HL-60 (cell line): Measurements from ENCODE around the gene CTBP2.

Experiments used
- DNase-seq, 2 experiments: peaks; one replicate each; pipeline ENCODE4 v3.0.0-alpha.2; 2010 to 2020; ENCODE audit warnings: low read depth in 1 of 2, low spot score in 1 of 2
- H3K27ac ChIP-seq: fragments of 250-450 bp; sonication (Bioruptor Pico); replicated peaks from 2 replicates; pipeline ENCODE4 v1.5.1; 2020; ENCODE audit warnings: mild to moderate bottlenecking, moderate library complexity
- H3K27me3 ChIP-seq: fragments of 250-450 bp; sonication (Bioruptor Pico); 2 replicates; pipeline ENCODE4 v1.5.1; 2021; ENCODE audit warnings: mild to moderate bottlenecking, moderate library complexity; ENCODE audit not compliant: insufficient read depth, poor library complexity, severe bottlenecking
- H3K4me3 ChIP-seq: replicated peaks from 2 replicates; pipeline ENCODE4 v1.5.1; 2011; ENCODE audit warnings: mild to moderate bottlenecking, control low read depth, low read length; ENCODE audit not compliant: insufficient read depth
- CTCF ChIP-seq: IDR thresholded peaks from one replicate; pipeline ENCODE4 v1.5.1; 2011; ENCODE audit warnings: low read length, control low read depth, inconsistent platforms; ENCODE audit not compliant: insufficient read depth
- GABPA ChIP-seq: IDR thresholded peaks from 2 replicates; pipeline ENCODE4 v1.6.1; 2012; ENCODE audit warnings: low read depth
- POLR2AphosphoS5 ChIP-seq: IDR thresholded peaks from 2 replicates; pipeline ENCODE4 v1.6.1; 2012; ENCODE audit warnings: low read depth
- REST ChIP-seq: IDR thresholded peaks from 2 replicates; pipeline ENCODE4 v1.6.1; 2012; ENCODE audit warnings: low read depth; ENCODE audit not compliant: insufficient replicate concordance
- SPI1 ChIP-seq: IDR thresholded peaks from 2 replicates; pipeline ENCODE4 v1.6.1; 2012; ENCODE audit warnings: low read depth, mild to moderate bottlenecking, borderline replicate concordance

Gene CTBP2

GRCh38 chr10:125032474-125033020 lies 127.8 kb downstream of the CTBP2 start:
- no peak for DNase-seq
- H3K27me3 ChIP-seq: no peaks in the 10 kb centered on the region
- TF ChIP-seq REST (no peak), POLR2AphosphoS5 (no peak), SPI1 (no peak), GABPA (no peak), CTCF (no peak)
- H3K4me3 ChIP-seq: no peak overlapping the region
- no peak overlapping the region for H3K27ac ChIP-seq

GRCh38 chr10:125030567-125031197 lies 129.7 kb downstream of the CTBP2 start:
- Histone ChIP-seq H3K27ac (no peak overlapping the region), H3K4me3 (no peak overlapping the region), H3K27me3 (no peaks in the 10 kb centered on the region)
- no peak for TF ChIP-seq GABPA
- TF ChIP-seq POLR2AphosphoS5: no peak
- no peak for TF ChIP-seq REST
- TF ChIP-seq SPI1: no peak
- no peak for TF ChIP-seq CTCF
- no peak for DNase-seq

GRCh38 chr10:125029584-125030242 lies 130.7 kb downstream of the CTBP2 start:
- Histone ChIP-seq H3K27ac (no peak overlapping the region), H3K4me3 (no peak overlapping the region), H3K27me3 (no peaks in the 10 kb centered on the region)
- no peak for DNase-seq
- TF ChIP-seq GABPA: no peak
- no peak for TF ChIP-seq REST
- TF ChIP-seq POLR2AphosphoS5: no peak
